Ishikawa (cell line): ENCODE measurements around the gene RAET1G.

ENCODE experiments used
- CEBPB ChIP-seq: IDR thresholded peaks from 2 replicates; pipeline ENCODE4 v1.6.1; 2012
- CREB1 ChIP-seq: IDR thresholded peaks from 2 replicates; pipeline ENCODE4 v1.6.1; 2012; ENCODE audit warnings: low read depth
- EGR1 ChIP-seq: IDR thresholded peaks from 2 replicates; pipeline ENCODE4 v1.6.1; 2012
- EP300 ChIP-seq: IDR thresholded peaks from 2 replicates; pipeline ENCODE4 v1.6.1; 2012; ENCODE audit warnings: borderline replicate concordance
- FOXM1 ChIP-seq: IDR thresholded peaks from 2 replicates; pipeline ENCODE4 v1.6.1; 2012; ENCODE audit warnings: low read depth, borderline replicate concordance
- NFIC ChIP-seq: IDR thresholded peaks from 2 replicates; pipeline ENCODE4 v1.6.1; 2012
- RAD21 ChIP-seq: IDR thresholded peaks from 2 replicates; pipeline ENCODE4 v1.6.1; 2012; ENCODE audit warnings: low read depth
- TAF1 ChIP-seq: IDR thresholded peaks from 2 replicates; pipeline ENCODE4 v1.6.1; 2012; ENCODE audit warnings: low read depth, mild to moderate bottlenecking
- TCF12 ChIP-seq: IDR thresholded peaks from 2 replicates; pipeline ENCODE4 v1.6.1; 2012; ENCODE audit warnings: low read depth
- TEAD4 ChIP-seq: IDR thresholded peaks from 2 replicates; pipeline ENCODE4 v1.6.1; 2012
- USF1 ChIP-seq: IDR thresholded peaks from 2 replicates; pipeline ENCODE4 v1.6.1; 2012
- YY1 ChIP-seq: IDR thresholded peaks from 2 replicates; pipeline ENCODE4 v1.6.1; 2012; ENCODE audit warnings: low read depth

- TF ChIP-seq FOXM1 (no peak), EP300 (no peak), NFIC (no peak), TAF1 (no peak), YY1 (no peak), USF1 (no peak), TEAD4 (no peak), CREB1 (no peak), CEBPB (no peak), TCF12 (no peak), RAD21 (no peak), EGR1 (no peak)
Measured at GRCh38 chr6:149942461-149942829, 19.5 kb upstream of the RAET1G start.
